Transverse colon (tissue), 4 donors: ENCODE data around the gene ARL8A.

Experiments
- POLR2AphosphoS5 ChIP-seq, 3 donors: sonication (generic); formaldehyde crosslinking; IDR thresholded peaks; one replicate each; pipeline ENCODE4 v1.6.1; 2016; ENCODE audit warnings: antibody characterized with exemption in 3 of 3
- TF ChIP-seq, protein P1 (sequence below), 5 experiments: fragments of 200-600 bp in 3 of 5; fragments of 450-650 bp in 2 of 5; sonication (generic) in 3 of 5; IDR thresholded peaks; 1 replicate in 2 of 5; 2 replicates in 3 of 5; pipeline ENCODE4 v1.5.1; 2016 to 2017; ENCODE audit warnings: antibody characterized with exemption in 5 of 5, inconsistent platforms in 3 of 5, mild to moderate bottlenecking in 2 of 5, moderate library complexity in 1 of 5

DNA sequence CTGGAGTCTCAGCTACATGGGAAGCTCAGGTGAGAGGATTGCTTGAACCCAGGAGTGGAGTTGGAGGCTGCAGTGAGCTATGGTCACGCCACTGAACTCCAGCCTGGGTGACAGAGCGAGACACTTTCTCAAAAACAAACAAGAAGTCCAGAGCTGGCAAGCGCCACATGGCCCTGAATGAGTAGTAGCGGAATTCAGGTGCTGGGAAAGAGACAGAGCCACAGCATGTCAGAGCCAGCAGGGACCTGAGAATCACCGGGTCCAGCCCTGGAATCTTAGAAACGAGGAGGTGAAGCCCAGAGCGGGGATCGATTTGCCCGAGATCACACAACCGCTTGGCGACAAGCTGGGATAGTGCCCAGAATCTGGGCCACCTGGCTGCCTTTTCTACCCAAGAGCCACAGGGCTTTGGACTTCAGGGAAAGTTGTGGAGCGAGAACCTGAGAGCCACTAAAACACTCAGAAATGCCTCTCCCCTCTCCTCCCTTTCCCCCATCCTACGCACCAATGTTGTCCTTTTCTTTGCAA, 9.8 kb downstream of the ARL8A start:
- no peak for TF ChIP-seq POLR2AphosphoS5 (IDR thresholded peaks at IDR 0.05)
- TF ChIP-seq, protein P1, sequence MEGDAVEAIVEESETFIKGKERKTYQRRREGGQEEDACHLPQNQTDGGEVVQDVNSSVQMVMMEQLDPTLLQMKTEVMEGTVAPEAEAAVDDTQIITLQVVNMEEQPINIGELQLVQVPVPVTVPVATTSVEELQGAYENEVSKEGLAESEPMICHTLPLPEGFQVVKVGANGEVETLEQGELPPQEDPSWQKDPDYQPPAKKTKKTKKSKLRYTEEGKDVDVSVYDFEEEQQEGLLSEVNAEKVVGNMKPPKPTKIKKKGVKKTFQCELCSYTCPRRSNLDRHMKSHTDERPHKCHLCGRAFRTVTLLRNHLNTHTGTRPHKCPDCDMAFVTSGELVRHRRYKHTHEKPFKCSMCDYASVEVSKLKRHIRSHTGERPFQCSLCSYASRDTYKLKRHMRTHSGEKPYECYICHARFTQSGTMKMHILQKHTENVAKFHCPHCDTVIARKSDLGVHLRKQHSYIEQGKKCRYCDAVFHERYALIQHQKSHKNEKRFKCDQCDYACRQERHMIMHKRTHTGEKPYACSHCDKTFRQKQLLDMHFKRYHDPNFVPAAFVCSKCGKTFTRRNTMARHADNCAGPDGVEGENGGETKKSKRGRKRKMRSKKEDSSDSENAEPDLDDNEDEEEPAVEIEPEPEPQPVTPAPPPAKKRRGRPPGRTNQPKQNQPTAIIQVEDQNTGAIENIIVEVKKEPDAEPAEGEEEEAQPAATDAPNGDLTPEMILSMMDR (IDR thresholded peaks at IDR 0.05) = no peak
